DMS 273 (cell line): ENCODE results near the gene RTL1.

Source experiments
- DNase-seq: peaks from one replicate; lab custom pipeline; 2025; ENCODE audit not compliant: unreplicated experiment; lab: John Stamatoyannopoulos, UW

Gene RTL1

DNA sequence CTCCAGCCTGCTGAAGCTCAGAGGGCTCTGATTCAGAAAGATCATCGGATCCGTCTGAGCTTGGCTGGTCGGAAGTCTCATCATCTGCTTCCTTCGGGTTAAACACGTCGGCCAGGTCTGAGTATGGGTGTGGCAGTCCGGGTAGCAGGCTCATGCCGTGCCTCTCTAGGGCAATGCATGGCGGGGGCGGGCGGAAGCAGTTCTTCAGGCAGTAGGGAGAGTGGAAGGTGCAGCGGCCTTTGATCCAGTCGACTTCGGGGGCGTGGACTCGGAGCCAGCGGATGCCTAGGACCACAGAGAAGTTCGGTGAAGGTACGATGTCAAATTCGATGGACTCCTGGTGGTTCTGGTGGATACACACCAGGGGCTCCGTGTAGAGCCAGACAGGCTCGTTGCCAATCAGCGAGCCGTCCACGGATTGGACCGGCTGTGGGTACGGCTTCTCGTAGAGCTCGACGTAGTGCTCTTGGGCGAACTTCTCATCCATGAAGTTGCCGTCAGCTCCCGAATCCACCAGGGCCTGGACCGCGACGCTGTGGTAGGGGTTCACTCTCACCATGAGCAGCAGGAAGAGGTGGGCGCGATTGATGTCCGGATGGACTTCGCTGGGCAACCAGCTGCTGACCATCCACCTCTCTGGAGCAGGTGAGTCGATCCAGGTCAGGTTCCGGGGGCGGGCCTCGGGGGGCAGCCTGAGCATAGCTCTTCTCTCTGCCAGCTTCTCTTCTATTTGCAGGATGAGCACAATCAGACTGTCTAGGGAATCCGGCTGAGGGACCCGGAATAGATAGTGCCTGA is 20.3 kb downstream of the RTL1 start:
- no peak for DNase-seq

DNA sequence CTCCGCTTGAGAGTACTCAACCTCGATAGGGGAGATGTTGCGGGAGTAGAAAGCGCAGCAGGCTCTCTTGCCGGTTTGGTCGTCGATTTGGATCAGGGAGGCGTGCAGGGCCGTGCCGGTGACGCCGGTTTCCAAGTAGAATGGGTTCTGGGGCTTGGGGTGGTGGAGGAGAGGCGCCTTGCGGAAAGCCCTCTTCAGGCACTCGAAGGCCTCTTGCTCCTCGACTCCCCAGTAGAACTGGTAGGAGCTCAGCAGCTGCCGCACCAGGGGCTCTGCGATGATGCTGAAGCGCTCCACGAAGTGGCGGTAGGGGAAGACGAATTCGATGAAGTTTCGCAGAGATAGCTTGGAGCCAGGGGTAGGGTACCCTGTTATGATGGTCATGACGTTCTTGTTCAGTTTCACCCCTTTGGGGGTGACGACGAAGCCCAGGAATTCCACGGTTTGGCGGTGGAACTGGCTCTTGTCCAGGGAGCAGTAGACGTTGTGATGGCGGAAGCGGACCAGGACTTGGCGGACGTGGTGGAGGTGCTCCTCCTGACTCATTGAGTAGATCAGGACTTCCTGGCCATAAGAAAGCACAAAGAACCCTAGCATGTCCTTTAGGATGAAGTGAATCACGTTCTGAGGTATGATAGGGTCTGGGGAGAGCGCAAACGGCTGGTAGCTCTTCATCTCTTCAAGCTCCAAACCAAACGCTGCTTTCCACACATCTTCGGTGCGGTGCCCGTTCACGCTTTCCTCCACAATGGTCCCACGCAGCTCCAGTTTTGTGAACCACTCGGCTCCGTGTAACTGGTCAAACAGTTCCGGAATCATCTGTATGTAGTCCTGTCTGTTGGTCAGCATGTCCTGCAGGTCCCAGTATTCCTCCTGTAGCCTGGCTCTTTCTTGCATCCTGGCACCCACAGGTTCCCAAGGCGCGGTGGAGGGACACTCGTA is 21.2 kb downstream of the RTL1 start:
- no peak for DNase-seq

DNA sequence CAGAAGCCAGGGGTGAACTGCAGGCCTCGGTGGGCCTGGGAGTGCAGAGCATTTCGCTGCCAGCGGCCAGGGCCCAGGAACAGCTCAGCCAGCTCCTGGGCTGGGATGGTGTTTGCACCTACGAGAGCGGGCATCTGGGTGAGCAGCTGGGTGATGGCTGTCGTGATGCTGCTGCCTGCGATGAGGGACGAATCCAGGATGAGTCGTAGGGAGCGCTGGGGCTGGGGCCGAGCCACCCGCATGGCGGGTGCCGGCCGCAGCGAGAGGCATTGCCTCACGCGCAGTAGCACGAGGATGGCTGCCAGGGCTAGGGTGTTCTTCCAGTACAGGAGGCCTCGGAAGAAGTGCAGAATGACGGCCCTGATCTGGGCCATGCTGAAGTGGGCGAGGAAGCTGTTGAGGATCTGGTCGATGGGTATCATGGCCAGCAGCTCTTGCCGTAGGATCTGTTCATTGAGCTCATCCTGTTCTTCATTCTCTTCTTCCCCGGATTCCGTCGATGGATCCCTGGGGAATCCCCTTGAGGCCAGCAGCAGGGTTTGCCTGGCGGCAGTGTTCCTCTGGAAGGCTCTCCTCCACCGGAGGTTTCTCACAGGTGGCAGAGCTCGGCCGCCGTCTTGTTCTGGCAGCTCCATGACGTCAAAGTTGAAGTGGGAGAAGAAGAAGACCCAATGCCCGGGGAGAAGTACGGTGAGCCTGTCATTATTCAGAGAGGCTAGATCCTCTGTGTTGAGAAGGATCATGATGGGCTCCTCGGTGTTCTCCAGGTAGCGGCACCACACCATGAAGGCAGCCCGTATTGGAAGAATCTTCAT is 22.1 kb downstream of the RTL1 start:
- DNase-seq, result no peak

DNA sequence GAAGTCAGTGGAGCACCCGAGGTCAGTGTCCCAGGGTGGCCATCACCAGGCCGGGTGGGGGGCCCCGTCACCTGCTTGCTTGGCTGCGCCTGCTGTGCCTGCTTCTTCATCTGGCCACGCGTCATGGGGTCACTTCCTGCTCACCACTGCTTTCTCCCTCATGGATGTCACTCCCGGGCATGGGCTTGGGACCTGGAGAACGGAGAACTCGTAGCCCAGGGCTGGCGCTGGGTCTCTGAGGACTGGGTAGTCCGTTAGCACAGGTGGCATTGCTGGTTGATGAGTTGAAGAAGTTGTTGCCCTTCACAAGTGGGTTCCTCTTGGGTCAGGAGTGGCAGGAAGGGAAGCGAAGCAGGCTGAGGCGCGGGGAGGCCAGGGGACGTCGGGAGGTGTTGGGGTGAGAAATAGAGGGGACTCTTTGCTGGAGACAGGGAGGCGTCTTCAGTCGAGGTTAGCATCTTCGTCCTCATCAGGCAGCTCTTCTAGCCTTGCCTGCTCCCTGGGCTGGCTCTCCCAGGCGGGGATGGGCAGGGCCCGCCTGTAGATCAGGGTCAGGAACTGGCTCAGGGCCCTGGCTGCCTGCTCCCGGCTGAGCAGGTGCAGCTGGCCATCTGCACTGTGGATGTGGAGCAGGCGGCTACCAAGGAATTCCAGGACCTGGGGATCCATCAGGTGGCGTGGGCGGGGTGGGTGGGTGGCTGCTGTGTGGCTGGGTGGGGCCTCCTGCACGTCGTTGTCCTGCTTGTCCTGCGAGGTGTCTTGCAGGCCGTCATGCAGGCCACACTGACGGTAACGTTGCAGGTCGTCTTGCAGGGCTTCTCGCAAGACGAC is 23.0 kb downstream of the RTL1 start:
- DNase-seq, result no peak

DNA sequence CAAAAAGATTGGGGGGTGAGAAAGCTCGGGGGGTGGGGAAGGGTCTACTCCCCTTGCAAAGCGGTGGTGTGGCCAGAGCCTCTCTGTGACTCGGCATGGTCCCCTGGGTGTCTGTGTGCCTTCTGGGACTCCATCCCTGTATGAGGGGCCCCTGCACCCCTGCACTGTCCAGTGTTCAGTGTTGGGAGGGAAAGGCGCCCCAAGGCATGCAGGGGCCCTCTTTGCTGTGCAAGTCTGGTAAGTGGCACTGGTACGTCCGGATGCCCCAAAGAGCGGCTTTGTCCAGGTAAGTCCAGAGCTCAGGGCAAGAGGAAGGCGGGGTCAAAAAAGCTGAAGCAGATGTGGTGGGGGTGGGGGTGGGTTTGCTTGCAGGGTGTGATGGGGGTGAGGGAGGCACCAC is 23.7 kb downstream of the RTL1 start:
- no peak for DNase-seq

DNA sequence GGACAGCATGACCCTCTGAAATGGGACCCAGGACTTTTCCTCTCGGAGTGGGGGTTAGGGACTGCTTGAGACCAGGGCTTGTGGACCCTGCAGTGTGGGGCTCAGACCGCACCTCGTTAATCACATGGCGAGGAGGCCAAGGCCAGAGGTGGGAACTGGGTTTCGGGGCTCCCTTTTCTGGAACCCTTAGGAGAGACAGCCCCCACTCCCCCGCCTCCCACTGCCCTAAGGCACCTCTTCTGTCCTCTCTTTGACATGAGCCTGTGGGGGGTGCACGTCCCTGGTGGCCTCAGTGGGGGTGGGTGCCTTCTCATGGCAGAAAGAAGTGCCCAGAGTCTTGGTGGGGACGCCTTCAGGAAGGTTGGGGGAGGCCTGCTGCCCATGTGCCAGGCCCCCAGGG is 24.3 kb downstream of the RTL1 start:
- no peak for DNase-seq

DNA sequence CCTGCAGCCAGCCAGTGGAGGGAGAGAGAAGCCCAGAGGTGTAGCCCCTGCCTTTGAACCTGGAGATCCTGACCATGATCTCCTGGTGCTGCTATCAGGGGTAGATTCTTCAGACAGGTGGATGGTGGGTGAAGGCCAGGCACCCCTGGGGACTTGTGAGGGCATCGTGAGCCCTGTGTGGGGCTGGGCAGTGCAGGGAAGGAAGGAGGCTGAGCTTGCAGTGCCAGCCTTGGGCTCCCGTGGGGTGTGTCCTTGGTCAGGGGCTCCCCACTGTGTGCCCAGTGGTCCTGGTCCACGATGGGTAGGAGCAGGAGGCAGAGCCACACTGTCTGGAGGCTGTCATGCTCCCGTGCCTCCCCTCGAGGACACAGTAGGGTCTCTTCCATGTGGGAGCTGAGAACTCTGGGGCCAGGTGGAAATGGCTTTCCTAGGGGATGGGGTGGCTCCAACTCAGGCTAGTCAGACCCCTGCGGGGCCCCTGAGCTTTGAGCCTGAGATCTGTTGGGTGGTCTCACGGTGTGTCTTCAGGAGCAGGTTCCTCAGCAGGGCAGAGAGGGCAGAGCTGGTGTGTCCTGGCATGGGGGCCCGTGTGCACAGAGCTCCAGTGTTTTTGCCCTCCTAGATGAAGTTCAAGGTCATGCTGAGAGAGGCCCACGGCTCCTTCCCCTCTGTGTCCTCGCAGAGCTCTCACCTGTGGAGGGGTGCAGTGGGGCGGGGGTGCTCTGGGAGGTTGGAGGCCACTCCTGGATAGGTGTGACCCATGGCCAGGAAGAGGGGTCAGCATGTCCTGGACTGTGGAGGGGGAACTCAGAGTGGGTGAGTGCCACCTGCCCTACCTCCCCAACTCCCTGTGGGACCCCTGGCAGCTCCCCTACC is 25.0 kb downstream of the RTL1 start:
- DNase-seq, result no peak

DNA sequence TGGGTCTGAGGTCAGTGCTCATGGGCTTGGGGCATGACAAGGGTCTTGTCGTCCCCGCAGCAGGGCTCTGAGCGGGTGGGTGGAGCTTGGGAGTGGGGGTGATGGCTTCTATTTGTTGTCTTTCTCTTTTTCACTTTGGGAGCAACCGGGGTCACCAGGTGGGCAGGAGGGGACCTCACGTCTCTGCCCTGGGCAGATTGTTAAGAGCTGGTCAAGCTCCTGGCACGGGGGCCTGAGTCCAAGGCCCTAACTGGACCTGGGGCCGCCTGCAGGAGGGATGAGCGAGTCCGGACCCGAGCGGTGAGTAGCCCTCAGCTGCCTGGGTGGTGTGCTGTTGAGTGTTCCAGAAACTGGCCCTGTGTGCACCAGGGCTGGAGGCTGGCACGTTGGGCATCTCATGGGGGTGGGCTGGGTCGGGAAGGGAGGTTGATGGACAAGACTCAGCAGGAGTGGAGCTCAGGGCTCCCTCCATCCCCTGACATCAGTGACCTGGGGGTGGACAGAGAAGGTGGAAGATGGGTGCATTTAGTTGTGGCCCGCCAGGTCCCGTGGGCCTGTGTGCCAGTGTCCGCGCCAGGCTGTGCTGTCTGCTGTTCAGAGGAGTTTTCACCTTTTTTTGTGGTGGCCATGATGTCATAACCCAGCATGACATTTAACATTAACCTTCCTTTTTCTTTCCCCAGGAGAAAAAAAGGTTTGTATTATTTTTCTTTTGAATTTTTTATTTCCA is 27.5 kb downstream of the RTL1 start:
- DNase-seq, result no peak

DNA sequence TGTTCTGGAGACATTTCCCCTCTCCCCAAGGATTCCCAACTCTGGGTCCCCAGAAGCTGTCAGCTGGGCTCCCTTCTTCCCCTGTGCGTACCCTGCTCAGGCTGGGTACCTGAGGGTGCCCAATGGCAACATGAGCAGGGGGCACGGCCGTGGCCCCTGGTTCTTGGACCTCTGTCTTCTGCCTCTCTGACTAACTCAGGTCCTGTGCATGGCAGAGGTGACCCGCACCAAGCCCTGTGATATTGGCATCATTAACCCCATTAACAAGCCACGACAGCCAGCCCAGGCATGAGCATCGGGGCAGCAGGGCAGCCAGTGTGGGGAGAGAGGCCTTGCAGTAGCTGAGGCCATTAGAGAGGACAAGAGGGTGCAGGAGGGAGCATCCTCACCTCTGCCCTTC is 28.4 kb downstream of the RTL1 start:
- DNase-seq, result no peak

DNA sequence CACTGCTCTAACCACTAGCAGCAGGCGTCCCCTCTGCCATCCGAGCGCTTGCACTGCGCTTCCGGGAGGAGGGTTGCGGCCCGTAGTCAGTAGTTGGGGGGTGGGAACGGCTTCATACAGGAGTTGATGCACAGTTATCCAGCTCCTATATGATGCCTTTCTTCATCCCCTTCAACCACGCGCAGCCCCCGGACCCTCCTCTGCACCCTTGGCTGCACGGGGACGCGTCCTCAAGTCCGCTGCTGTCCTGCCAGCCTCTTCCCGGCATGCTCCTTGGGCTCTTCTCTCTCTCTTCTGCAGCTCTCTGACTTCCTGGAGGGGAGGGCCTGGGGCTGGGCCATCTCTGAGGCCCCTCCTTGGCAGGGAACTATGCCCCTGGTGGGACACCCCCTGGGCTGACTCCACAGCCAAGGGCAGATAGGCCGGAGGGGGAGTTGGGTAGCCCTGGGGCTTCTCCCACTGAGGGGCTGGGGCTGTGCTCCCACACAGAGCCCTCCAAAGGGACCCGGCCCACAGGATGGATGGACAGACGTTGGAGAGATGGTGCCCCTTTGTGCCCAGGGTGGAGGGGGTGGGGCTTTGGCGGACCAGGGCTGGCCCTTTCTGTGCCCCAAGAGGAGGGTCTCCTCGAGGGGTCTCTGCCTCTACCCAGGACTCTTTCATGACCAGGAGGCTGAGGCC is 29.0 kb downstream of the RTL1 start:
- DNase-seq, result no peak

DNA sequence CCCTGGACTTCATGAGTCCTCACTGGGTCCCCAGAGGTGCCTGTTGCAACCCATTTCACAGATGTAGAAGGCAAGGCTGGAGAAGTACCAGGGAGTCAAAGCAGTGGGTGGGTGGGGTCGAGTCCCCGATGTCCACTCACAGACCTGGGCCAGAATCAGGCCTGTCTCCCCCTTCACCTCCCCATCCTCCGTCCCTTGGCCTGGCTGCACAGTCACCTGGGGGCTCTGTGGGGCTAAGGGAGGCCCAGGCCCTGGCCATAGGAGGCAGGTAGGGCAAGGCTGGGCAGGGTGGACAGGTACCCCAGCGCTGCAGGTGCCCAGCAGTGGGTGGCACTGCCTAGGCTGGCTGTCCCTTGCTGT is 29.5 kb downstream of the RTL1 start:
- no peak for DNase-seq

DNA sequence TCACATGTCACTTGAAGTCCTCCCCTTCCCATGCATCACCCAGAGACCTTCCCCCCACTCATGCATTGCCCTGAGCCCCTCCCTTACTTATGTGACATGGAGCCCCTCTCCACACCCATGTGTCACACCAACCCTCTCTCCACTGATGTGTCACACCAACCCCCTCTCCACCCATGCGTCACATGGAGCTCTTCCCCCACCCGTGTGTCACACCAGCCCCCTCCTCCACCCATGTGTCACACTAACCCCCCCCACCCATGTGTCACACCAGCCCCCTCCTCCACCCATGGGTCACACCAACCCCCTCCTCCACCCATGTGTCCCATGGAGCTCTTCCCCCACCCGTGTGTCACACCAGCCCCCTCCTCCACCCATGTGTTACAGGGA is 30.4 kb downstream of the RTL1 start:
- DNase-seq, result no peak

DNA sequence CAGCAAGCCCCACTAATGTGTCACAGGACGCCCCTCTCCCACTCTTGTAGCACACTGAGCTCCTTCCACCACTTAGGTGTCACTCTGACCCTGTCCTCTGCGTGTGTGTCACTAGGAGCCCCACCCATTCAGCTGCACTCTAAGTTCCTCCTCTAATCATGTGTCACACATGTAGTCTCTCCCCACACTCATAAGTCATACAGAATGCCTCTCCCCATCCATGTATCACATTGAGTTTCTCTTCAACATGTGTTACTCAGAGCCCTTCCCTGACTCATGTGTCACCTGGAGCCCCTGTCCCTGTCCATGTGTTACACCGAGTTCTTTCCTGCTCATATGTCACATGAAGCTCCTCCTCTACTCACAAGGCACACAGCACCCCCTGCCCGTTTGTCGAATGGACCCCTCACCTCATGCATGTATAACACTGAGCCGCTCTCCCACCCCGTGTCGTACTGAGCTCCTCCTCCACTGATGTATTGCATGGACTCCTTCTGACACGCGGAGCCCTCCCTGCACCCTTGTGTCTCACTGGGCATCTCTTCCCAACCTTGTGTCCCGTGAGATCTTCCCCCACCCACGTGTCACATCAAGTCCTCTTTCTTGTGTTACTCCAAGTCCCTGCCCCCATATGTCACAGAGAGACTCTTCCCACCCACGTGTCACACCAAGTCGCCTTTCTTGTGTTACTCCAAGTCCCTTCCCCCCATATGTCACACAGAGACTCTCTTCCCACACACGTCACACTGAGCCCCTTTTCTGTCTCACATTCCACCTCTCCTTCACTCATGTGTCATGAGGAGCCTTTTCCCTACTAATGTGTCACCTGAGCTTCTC is 31.0 kb downstream of the RTL1 start:
- no peak for DNase-seq

DNA sequence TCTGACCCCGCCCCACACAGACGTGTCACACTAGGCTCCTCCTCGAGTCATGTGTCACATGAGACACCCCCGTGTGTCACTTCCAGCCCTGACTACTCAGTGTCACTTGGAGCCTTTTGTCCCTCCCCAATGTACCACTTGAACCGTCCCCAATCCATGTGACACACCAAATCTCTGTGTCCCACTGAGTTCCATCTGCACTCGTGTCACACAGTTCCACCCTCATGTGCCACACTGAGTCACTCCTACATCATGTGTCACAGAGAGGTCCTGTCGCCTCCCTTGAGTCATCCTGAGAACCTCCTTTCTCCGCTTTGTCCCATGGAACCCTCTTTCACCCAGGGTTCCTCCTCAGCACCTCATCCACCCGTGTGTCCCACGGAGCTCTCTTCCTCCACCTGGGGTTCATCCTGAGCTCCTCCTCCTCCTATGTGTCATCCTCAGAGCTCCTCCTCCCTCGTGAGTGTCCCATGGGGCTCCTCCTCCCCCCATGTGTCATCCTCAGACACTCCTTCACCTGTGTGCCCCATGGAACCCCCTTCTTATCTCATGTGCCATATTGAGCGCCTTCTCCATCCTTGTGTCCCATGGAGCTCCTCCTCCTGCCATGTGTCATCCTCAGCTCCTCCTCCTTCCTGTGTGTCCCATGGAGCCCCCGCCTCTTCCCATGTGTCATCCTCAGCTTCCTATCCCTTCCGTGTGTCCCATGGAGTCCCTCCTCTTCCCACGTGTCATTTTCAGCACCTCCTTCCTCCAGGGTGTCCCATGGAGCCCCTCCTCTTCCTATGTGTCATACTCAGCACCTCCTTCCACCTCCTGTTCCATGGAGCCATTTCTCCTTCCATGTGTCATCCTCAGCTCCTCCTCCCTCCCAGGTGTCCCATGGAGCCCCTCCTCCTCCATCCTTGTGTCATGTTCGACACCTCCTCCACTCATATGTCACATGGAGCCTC is 32.0 kb downstream of the RTL1 start:
- DNase-seq, result no peak

DNA sequence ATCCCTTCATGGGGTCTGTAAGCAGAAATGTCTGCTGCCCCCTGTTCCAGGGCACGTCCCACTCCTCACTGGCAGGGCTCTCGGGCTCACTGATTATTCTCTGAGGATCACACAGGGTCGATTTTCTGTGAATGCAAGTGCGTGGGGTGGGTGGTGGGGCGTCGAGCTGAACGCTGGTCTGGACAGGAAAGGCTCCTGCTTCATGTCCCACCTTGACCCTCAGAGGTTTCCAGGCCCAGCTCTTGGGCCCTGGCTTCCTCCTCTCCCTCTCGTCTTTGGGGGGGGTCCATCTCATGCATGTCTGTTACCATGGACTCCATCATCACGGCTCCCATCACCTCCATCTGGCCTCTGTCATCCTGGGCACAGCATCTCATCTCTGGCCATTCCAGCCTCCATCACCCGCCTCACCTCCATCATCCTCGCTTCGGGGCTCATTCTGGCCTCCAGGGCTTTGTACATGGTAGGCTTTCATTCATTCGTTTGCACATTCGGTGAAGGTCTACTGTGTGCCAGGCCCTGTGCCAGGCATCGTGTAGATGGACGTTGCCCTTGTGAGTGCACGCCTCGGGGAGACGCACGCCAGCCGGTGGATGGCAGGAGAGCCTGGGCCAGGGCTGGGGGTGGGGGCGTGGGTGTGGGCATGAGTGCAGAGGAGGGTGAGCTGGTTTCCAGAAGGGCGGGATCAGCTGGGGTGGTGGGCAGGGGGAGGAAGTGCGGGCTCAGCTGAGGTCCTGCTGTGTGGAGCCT is 34.7 kb downstream of the RTL1 start:
- DNase-seq, result no peak
